ENCODE measurements around the gene ELL2. TPM values are rescaled to one million over a fixed set of nuclear protein-coding genes. Genes with fewer than 3 reads are reported as not detected.
A peak's percentile ranks its signal among the peaks of the same experiment; 100 is the strongest.

The ELL2 gene
- total and polyA plus RNA-seq, 2 of the 13 experiments (the other 11 are each of a cell fraction or from before 2014, with no cell fraction given), result 78.9 to 97.1 TPM

GRCh38 chr5:95857185-95857945 lies 104.3 kb downstream of the ELL2 start (continued):
- peak; percentile 83; the same call in 1 of the 2 replicates for TF ChIP-seq FOXK1 (CRISPR knock-in tag; IDR thresholded peaks at IDR 0.05; ENCODE audit: borderline replicate concordance, low read depth)
- TF ChIP-seq, protein P1, sequence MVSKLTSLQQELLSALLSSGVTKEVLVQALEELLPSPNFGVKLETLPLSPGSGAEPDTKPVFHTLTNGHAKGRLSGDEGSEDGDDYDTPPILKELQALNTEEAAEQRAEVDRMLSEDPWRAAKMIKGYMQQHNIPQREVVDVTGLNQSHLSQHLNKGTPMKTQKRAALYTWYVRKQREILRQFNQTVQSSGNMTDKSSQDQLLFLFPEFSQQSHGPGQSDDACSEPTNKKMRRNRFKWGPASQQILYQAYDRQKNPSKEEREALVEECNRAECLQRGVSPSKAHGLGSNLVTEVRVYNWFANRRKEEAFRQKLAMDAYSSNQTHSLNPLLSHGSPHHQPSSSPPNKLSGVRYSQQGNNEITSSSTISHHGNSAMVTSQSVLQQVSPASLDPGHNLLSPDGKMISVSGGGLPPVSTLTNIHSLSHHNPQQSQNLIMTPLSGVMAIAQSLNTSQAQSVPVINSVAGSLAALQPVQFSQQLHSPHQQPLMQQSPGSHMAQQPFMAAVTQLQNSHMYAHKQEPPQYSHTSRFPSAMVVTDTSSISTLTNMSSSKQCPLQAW (CRISPR knock-in tag; IDR thresholded peaks at IDR 0.05), result no peak
- 0 out of 2 replicates have a peak, but pooled peaks have one; percentile 49 for TF ChIP-seq ZNF569 (CRISPR knock-in tag; IDR thresholded peaks at IDR 0.05; ENCODE audit: borderline replicate concordance)
- peak; percentile 77; the same call in 1 of the 2 replicates for TF ChIP-seq CCDC6 (CRISPR knock-in tag; IDR thresholded peaks at IDR 0.05)
- peak; percentile 81; the same call in 1 of the 2 replicates for TF ChIP-seq KLF9 (CRISPR knock-in tag; IDR thresholded peaks at IDR 0.05; ENCODE audit: low read depth)
- TF ChIP-seq BATF2 (CRISPR knock-in tag; IDR thresholded peaks at IDR 0.05), result no peak
- TF ChIP-seq EZH2 (conservative IDR thresholded peaks at IDR 0.05; ENCODE audit: low read depth, low read length), result no peak
- TF ChIP-seq ZNF253 (CRISPR knock-in tag; IDR thresholded peaks at IDR 0.05; ENCODE audit: borderline replicate concordance), result no peak
- TF ChIP-seq ZBTB20 (CRISPR knock-in tag; IDR thresholded peaks at IDR 0.05; ENCODE audit: borderline replicate concordance, low read depth), result peak; percentile 92; the same call in 1 of the 2 replicates
- peak; percentile 90 for TF ChIP-seq AKNA (CRISPR knock-in tag; IDR thresholded peaks at IDR 0.05; ENCODE audit: borderline replicate concordance)
- TF ChIP-seq ZC3H13 (CRISPR knock-in tag; IDR thresholded peaks at IDR 0.05), result no peak; the same call in 1 of the 2 replicates
- TF ChIP-seq PAWR (CRISPR knock-in tag; IDR thresholded peaks at IDR 0.05; ENCODE audit: borderline replicate concordance), result no peak
- peak; percentile 88 for TF ChIP-seq ZNF430 (CRISPR knock-in tag; IDR thresholded peaks at IDR 0.05)
- no peak for TF ChIP-seq GTF3A (CRISPR knock-in tag; conservative IDR thresholded peaks at IDR 0.05)
- no peak for TF ChIP-seq ATF1 (CRISPR knock-in tag; IDR thresholded peaks at IDR 0.05)
- TF ChIP-seq KDM2A (CRISPR knock-in tag; IDR thresholded peaks at IDR 0.05; ENCODE audit: borderline replicate concordance, low read depth), result no peak
- TF ChIP-seq, protein P2, sequence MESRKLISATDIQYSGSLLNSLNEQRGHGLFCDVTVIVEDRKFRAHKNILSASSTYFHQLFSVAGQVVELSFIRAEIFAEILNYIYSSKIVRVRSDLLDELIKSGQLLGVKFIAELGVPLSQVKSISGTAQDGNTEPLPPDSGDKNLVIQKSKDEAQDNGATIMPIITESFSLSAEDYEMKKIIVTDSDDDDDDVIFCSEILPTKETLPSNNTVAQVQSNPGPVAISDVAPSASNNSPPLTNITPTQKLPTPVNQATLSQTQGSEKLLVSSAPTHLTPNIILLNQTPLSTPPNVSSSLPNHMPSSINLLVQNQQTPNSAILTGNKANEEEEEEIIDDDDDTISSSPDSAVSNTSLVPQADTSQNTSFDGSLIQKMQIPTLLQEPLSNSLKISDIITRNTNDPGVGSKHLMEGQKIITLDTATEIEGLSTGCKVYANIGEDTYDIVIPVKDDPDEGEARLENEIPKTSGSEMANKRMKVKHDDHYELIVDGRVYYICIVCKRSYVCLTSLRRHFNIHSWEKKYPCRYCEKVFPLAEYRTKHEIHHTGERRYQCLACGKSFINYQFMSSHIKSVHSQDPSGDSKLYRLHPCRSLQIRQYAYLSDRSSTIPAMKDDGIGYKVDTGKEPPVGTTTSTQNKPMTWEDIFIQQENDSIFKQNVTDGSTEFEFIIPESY (CRISPR knock-in tag; IDR thresholded peaks at IDR 0.05), result no peak
- no peak for TF ChIP-seq ZBTB14 (CRISPR knock-in tag; IDR thresholded peaks at IDR 0.05)

Data from HepG2 (cell line).